SK-N-SH (cell line): ENCODE results near the gene MALRD1.

ENCODE experiments used
- CHD2 ChIP-seq: fragments of 150-350 bp; IDR thresholded peaks from 2 replicates; pipeline ENCODE4 v1.6.1; 2018; ENCODE audit warnings: low read length; ENCODE audit not compliant: partially characterized antibody
- EP300 ChIP-seq, 2 experiments: IDR thresholded peaks; 2 replicates each; pipeline versions ENCODE4 v1.4.0 to v1.6.1; 2012; ENCODE audit warnings: borderline replicate concordance in 1 of 2, low read depth in 1 of 2, low read length in 1 of 2
- FOXJ3 ChIP-seq: sonication (generic); formaldehyde crosslinking; IDR thresholded peaks from 2 replicates; pipeline ENCODE4 v1.5.1; 2020; ENCODE audit warnings: mild to moderate bottlenecking, missing genetic modification reagents
- GATA2 ChIP-seq: sonication (generic); formaldehyde crosslinking; IDR thresholded peaks from 2 replicates; pipeline ENCODE4 v1.5.0; 2020; ENCODE audit warnings: mild to moderate bottlenecking, missing genetic modification reagents
- NRF1 ChIP-seq: IDR thresholded peaks from 2 replicates; pipeline ENCODE4 v1.6.1; 2012; ENCODE audit warnings: low read depth, mild to moderate bottlenecking, low read length
- RAD21 ChIP-seq: IDR thresholded peaks from 2 replicates; pipeline ENCODE4 v1.6.1; 2012; ENCODE audit warnings: mild to moderate bottlenecking, low read length
- TEAD4 ChIP-seq: IDR thresholded peaks from 2 replicates; pipeline ENCODE4 v1.4.0; 2012; ENCODE audit warnings: mild to moderate bottlenecking, borderline replicate concordance; ENCODE audit not compliant: insufficient read depth
- YY1 ChIP-seq: IDR thresholded peaks from 2 replicates; pipeline ENCODE4 v1.4.0; 2012; ENCODE audit warnings: low read depth, mild to moderate bottlenecking
- ZBTB33 ChIP-seq: IDR thresholded peaks from 2 replicates; pipeline ENCODE4 v1.4.0; 2012; ENCODE audit warnings: low read depth, borderline replicate concordance
- TF ChIP-seq, protein P1 (sequence below): fragments of 200-600 bp; sonication (generic); IDR thresholded peaks from 2 replicates; pipeline ENCODE4 v1.6.1; 2017; ENCODE audit warnings: antibody characterized with exemption, mild to moderate bottlenecking, moderate library complexity
- TF ChIP-seq, protein P2 (sequence below): IDR thresholded peaks from 2 replicates; pipeline ENCODE4 v1.4.0; 2012; ENCODE audit warnings: low read depth
- TF ChIP-seq, protein P3 (sequence below): IDR thresholded peaks from 2 replicates; pipeline ENCODE4 v1.4.0; 2012; ENCODE audit warnings: low read depth, borderline replicate concordance

GRCh38 chr10:19638182-19638895 is 589.7 kb downstream of the MALRD1 start:
- TF ChIP-seq GATA2: no peak
- no peak for TF ChIP-seq YY1
- no peak for TF ChIP-seq CHD2
- TF ChIP-seq NRF1: no peak
- no peak for TF ChIP-seq RAD21
- TF ChIP-seq, protein P1, sequence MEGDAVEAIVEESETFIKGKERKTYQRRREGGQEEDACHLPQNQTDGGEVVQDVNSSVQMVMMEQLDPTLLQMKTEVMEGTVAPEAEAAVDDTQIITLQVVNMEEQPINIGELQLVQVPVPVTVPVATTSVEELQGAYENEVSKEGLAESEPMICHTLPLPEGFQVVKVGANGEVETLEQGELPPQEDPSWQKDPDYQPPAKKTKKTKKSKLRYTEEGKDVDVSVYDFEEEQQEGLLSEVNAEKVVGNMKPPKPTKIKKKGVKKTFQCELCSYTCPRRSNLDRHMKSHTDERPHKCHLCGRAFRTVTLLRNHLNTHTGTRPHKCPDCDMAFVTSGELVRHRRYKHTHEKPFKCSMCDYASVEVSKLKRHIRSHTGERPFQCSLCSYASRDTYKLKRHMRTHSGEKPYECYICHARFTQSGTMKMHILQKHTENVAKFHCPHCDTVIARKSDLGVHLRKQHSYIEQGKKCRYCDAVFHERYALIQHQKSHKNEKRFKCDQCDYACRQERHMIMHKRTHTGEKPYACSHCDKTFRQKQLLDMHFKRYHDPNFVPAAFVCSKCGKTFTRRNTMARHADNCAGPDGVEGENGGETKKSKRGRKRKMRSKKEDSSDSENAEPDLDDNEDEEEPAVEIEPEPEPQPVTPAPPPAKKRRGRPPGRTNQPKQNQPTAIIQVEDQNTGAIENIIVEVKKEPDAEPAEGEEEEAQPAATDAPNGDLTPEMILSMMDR: no peak
- TF ChIP-seq, protein P2, sequence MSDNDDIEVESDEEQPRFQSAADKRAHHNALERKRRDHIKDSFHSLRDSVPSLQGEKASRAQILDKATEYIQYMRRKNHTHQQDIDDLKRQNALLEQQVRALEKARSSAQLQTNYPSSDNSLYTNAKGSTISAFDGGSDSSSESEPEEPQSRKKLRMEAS: no peak
- TF ChIP-seq FOXJ3 (CRISPR knock-in tag): no peak
- no peak for TF ChIP-seq ZBTB33
- TF ChIP-seq, protein P3, sequence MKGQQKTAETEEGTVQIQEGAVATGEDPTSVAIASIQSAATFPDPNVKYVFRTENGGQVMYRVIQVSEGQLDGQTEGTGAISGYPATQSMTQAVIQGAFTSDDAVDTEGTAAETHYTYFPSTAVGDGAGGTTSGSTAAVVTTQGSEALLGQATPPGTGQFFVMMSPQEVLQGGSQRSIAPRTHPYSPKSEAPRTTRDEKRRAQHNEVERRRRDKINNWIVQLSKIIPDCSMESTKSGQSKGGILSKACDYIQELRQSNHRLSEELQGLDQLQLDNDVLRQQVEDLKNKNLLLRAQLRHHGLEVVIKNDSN: no peak
- peak in 1 of 2 experiments; percentile 74; a peak in 1 of 4 replicates for TF ChIP-seq EP300 (IDR thresholded peaks at IDR 0.05; ENCODE audit: borderline replicate concordance in 1 of 2, low read depth in 1 of 2, low read length in 1 of 2)
- peak; percentile 51; the same call in 1 of the 2 replicates for TF ChIP-seq TEAD4
